ENCODE data around the gene MTHFD1. TPM values are rescaled to one million over a fixed set of nuclear protein-coding genes. Genes with fewer than 3 reads are reported as not detected.

Gene MTHFD1
- total RNA-seq, 6 donors from 2014 or later: 16.8 to 59.8 (median 29.6) TPM

- DNase-seq (no peak), ATAC-seq (ENCODE audit: low FRiP score in 2 of 2) (no peak)
- Histone ChIP-seq H3K4me3 (no peak overlapping the region), H3K27ac (no peak overlapping the region), H3K4me1 (peaks cover 4 to 8% (median 6%) of the 10 kb centered on the region in 4 donors), H3K36me3 (peaks cover 0 to 10% (median 2%) of the 10 kb centered on the region in 4 donors), H3K27me3 (no peaks in the 10 kb centered on the region), H3K9me3 (no peaks in the 10 kb centered on the region)
- WGBS, 2 donors: 82 to 90% methylated on average over 2 of the region's 2 CpGs
- TF ChIP-seq POLR2A (IDR thresholded peaks at IDR 0.05) (no peak), POLR2AphosphoS5 (IDR thresholded peaks at IDR 0.05) (no peak), CTCF (IDR thresholded peaks at IDR 0.05) (no peak), EP300 (IDR thresholded peaks at IDR 0.05) (no peak)
Measured at GRCh38 chr14:64394423-64394822, 6.3 kb downstream of the MTHFD1 start.

GRCh38 chr14:64394977-64395633 lies 7.0 kb downstream of the MTHFD1 start:
- DNase-seq (no peak), ATAC-seq (ENCODE audit: low FRiP score in 2 of 2) (no peak)
- Histone ChIP-seq H3K36me3 (peaks cover 0 to 10% (median 2%) of the 10 kb centered on the region in 4 donors), H3K4me1 (peaks cover 0 to 2% (median 0%) of the 10 kb centered on the region in 4 donors), H3K27ac (no peak overlapping the region), H3K9me3 (no peaks in the 10 kb centered on the region), H3K4me3 (no peak overlapping the region), H3K27me3 (no peaks in the 10 kb centered on the region)
- 87 to 90% methylated on average over 4 of the region's 4 CpGs for WGBS, 2 donors
- TF ChIP-seq POLR2AphosphoS5 (IDR thresholded peaks at IDR 0.05) (no peak), POLR2A (IDR thresholded peaks at IDR 0.05) (no peak), EP300 (IDR thresholded peaks at IDR 0.05) (no peak), CTCF (IDR thresholded peaks at IDR 0.05) (no peak)

- ATAC-seq (ENCODE audit: low FRiP score in 2 of 2) (no peak), DNase-seq (no peak)
- Histone ChIP-seq H3K9me3 (no peaks in the 10 kb centered on the region), H3K4me3 (no peak overlapping the region), H3K27me3 (no peaks in the 10 kb centered on the region), H3K27ac (no peak overlapping the region), H3K36me3 (peaks cover 0 to 4% (median 0%) of the 10 kb centered on the region in 4 donors), H3K4me1 (peaks cover 0 to 9% (median 0%) of the 10 kb centered on the region in 4 donors)
- 84 to 85% methylated on average over 6 of the region's 6 CpGs for WGBS, 2 donors
- TF ChIP-seq CTCF (IDR thresholded peaks at IDR 0.05) (no peak), POLR2A (IDR thresholded peaks at IDR 0.05) (no peak), EP300 (IDR thresholded peaks at IDR 0.05) (no peak), POLR2AphosphoS5 (IDR thresholded peaks at IDR 0.05) (no peak)
Measured at GRCh38 chr14:64400829-64401459, 12.8 kb downstream of the MTHFD1 start.

- TF ChIP-seq EP300 (IDR thresholded peaks at IDR 0.05): no peak
- 63 to 86% methylated on average over 1 of the region's 1 CpG for WGBS, 2 donors
- H3K4me3 ChIP-seq: no peak overlapping the region
- H3K27ac ChIP-seq: no peak overlapping the region
- peaks cover 0 to 9% (median 0%) of the 10 kb centered on the region in 4 donors for H3K4me1 ChIP-seq
- H3K36me3 ChIP-seq: peaks cover 0 to 4% (median 0%) of the 10 kb centered on the region in 4 donors
- H3K27me3 ChIP-seq: no peaks in the 10 kb centered on the region
- no peak for DNase-seq
- H3K9me3 ChIP-seq: no peaks in the 10 kb centered on the region
- no peak for ATAC-seq (ENCODE audit: low FRiP score in 2 of 2)
Measured at GRCh38 chr14:64401949-64402348, 13.8 kb downstream of the MTHFD1 start.

- no peaks in the 10 kb centered on the region for H3K27me3 ChIP-seq
- no peak overlapping the region for H3K4me3 ChIP-seq
- ATAC-seq (ENCODE audit: low FRiP score in 2 of 2) (no peak), DNase-seq (no peak)
- no peak for TF ChIP-seq CTCF (IDR thresholded peaks at IDR 0.05)
- no peak for TF ChIP-seq EP300 (IDR thresholded peaks at IDR 0.05)
- no peak for TF ChIP-seq POLR2A (IDR thresholded peaks at IDR 0.05)
- no peak for TF ChIP-seq POLR2AphosphoS5 (IDR thresholded peaks at IDR 0.05)
- peaks cover 0 to 9% (median 0%) of the 10 kb centered on the region in 4 donors for H3K4me1 ChIP-seq
- H3K9me3 ChIP-seq: no peaks in the 10 kb centered on the region
- 93 to 97% methylated on average over 4 of the region's 4 CpGs for WGBS, 2 donors
- no peak overlapping the region for H3K27ac ChIP-seq
- peaks cover 0 to 4% (median 0%) of the 10 kb centered on the region in 4 donors for H3K36me3 ChIP-seq
Measured at GRCh38 chr14:64405295-64405694, 17.1 kb downstream of the MTHFD1 start.
